Measurements from ENCODE around the gene LIN54.

DNA sequence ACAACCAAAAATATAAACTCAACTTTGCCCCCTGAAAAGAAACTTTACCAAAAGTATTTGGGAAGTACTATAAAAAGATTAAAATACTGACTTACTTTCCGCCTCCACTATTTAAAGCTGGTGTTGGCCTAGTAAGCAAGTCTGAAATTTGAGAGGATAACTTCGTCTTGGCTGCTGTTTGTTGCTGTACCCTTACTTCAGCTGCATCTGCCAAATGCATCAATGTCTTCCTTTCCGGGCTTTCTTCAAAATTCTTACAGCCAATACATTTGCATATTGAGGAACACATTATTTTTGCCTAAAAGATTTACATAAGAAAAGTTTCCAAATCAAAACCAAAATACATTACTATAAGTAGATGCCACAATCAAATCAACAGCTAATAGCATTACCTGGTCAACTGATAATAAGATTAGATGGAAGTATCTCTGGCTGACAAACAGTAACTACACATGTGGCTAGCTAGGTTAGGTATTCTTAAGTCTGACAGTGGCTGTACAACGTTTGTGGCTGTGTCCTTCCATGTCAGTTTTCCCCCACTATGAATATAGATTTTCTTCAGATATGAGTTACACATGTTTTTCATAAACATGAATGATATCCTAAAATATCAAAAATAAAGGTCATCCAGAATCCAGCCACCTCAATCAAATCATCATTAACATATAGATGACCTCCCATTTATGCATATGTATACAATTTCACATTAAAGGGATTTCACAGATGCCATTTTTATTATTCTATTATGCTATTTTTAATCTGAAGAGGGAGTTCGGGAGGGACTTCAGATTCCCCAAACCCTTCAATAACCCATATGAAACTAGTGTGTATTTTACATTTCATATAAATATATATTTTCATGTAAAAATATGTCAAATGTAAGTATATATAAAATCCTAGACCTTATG, 79.5 kb downstream of the LIN54 start:
- TF ChIP-seq, protein P1, sequence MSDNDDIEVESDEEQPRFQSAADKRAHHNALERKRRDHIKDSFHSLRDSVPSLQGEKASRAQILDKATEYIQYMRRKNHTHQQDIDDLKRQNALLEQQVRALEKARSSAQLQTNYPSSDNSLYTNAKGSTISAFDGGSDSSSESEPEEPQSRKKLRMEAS (IDR thresholded peaks at IDR 0.05): no peak
- TF ChIP-seq, protein P2, sequence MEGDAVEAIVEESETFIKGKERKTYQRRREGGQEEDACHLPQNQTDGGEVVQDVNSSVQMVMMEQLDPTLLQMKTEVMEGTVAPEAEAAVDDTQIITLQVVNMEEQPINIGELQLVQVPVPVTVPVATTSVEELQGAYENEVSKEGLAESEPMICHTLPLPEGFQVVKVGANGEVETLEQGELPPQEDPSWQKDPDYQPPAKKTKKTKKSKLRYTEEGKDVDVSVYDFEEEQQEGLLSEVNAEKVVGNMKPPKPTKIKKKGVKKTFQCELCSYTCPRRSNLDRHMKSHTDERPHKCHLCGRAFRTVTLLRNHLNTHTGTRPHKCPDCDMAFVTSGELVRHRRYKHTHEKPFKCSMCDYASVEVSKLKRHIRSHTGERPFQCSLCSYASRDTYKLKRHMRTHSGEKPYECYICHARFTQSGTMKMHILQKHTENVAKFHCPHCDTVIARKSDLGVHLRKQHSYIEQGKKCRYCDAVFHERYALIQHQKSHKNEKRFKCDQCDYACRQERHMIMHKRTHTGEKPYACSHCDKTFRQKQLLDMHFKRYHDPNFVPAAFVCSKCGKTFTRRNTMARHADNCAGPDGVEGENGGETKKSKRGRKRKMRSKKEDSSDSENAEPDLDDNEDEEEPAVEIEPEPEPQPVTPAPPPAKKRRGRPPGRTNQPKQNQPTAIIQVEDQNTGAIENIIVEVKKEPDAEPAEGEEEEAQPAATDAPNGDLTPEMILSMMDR (IDR thresholded peaks at IDR 0.05; ENCODE audit: low read depth, low read length, missing input control): no peak
- TF ChIP-seq SP1 (IDR thresholded peaks at IDR 0.05) (no peak), JUND (IDR thresholded peaks at IDR 0.05) (no peak), RAD21 (IDR thresholded peaks at IDR 0.05) (no peak), GABPA (IDR thresholded peaks at IDR 0.05 in 1 of 2, conservative IDR thresholded peaks at IDR 0.05 in 1 of 2) (no peak), EGR1 (IDR thresholded peaks at IDR 0.05; ENCODE audit: low read depth in 2 of 2) (no peak), TAF1 (conservative IDR thresholded peaks at IDR 0.05) (no peak), YY1 (IDR thresholded peaks at IDR 0.05) (no peak)
- TF ChIP-seq, protein P3, sequence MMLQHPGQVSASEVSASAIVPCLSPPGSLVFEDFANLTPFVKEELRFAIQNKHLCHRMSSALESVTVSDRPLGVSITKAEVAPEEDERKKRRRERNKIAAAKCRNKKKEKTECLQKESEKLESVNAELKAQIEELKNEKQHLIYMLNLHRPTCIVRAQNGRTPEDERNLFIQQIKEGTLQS (IDR thresholded peaks at IDR 0.05): no peak
